Measurements from ENCODE around the gene NFX1.
"Not testable (repeated sequence)": the region's sequence is repeated elsewhere in the genome, so short reads cannot be mapped to it uniquely, and the experiment has no call there.

NFX1 gene

GRCh38 chr9:33366979-33367480 is 76.7 kb downstream of the NFX1 start:
- no peak for DNase-seq

GRCh38 chr9:33372900-33373299 is 82.6 kb downstream of the NFX1 start:
- DNase-seq = no peak

- no peak for DNase-seq
Measured at GRCh38 chr9:33374190-33374589, 83.9 kb downstream of the NFX1 start.

GRCh38 chr9:33374634-33375237 is 84.4 kb downstream of the NFX1 start:
- peak; percentile 52 for DNase-seq

GRCh38 chr9:33375238-33375840 is 85.0 kb downstream of the NFX1 start:
- DNase-seq = no peak

- no peak for DNase-seq
Measured at GRCh38 chr9:33375841-33376321, 85.6 kb downstream of the NFX1 start.

- no peak for DNase-seq
Measured at GRCh38 chr9:33377089-33377715, 86.9 kb downstream of the NFX1 start.

GRCh38 chr9:33378121-33378795 is 87.9 kb downstream of the NFX1 start:
- DNase-seq = no peak

GRCh38 chr9:33379666-33380389 is 89.5 kb downstream of the NFX1 start:
- DNase-seq = no peak

- no peak for DNase-seq
Measured at GRCh38 chr9:33380390-33381094, 90.2 kb downstream of the NFX1 start.

GRCh38 chr9:33381231-33381791 is 91.0 kb downstream of the NFX1 start:
- DNase-seq = no peak

GRCh38 chr9:33382397-33382796 is 92.1 kb downstream of the NFX1 start:
- not testable (repeated sequence) for DNase-seq

- DNase-seq = not testable (repeated sequence)
Measured at GRCh38 chr9:33383396-33383795, 93.1 kb downstream of the NFX1 start.

- DNase-seq = not testable (repeated sequence)
Measured at GRCh38 chr9:33385536-33385935, 95.2 kb downstream of the NFX1 start.

GRCh38 chr9:33385979-33386640 is 95.8 kb downstream of the NFX1 start:
- DNase-seq = not testable (repeated sequence)

- not testable (repeated sequence) for DNase-seq
Measured at GRCh38 chr9:33386641-33386996, 96.3 kb downstream of the NFX1 start.

- not testable (repeated sequence) for DNase-seq
Measured at GRCh38 chr9:33386998-33387397, 96.7 kb downstream of the NFX1 start.

GRCh38 chr9:33388110-33388994 is 98.0 kb downstream of the NFX1 start:
- DNase-seq = no peak

GRCh38 chr9:33391111-33391771 is 100.9 kb downstream of the NFX1 start:
- DNase-seq = peak; percentile 19

- not testable (repeated sequence) for DNase-seq
Measured at GRCh38 chr9:33392591-33393021, 102.3 kb downstream of the NFX1 start.
